T-cell (primary cell): ENCODE results near the gene POLR2L. TPM values are rescaled to one million over a fixed set of nuclear protein-coding genes. Genes with fewer than 3 reads are reported as not detected.

Source experiments
- ATAC-seq, 4 experiments: fragments of 200-7000 bp in 3 of 4; fragments of 150-1000 bp in 1 of 4; cut with Tn5 transposase; replicated peaks in 1 of 4; 1 replicate in 3 of 4; 2 replicates in 1 of 4; pipeline ENCODE4 v1.10.0; 2021; ENCODE audit warnings: moderate library complexity in 3 of 4, mild to moderate bottlenecking in 2 of 4, moderate number of reproducible peaks in 1 of 4
- CTCF ChIA-PET, 2 donors: fragments of 300-600 bp; sonication (Branson Sonifier 250); formaldehyde crosslinking; loops; one replicate each; lab custom pipeline; 2022; ENCODE audit warnings: antibody characterized with exemption in 2 of 2; lab: Charles Lee
- POLR2A ChIA-PET, 2 donors: fragments of 300-600 bp; sonication (Branson Sonifier 250); formaldehyde crosslinking; loops; one replicate each; lab custom pipeline; 2022; ENCODE audit warnings: antibody characterized with exemption in 2 of 2; lab: Charles Lee
- DNase-seq, 35 experiments: peaks; one replicate each; pipeline versions ENCODE4 v3.0.0 to v3.0.0-alpha.2; 2013 to 2023
- H3K27ac ChIP-seq: one replicate; pipeline ENCODE4 v1.5.1; 2013; ENCODE audit warnings: low read length
- H3K27me3 ChIP-seq, 2 experiments: replicated peaks in 1 of 2; 1 replicate in 1 of 2; 2 replicates in 1 of 2; pipeline versions ENCODE4 v1.6.1 to v1.7.0; 2013; ENCODE audit warnings: low read length in 1 of 2, mixed read lengths in 1 of 2; ENCODE audit not compliant: control insufficient read depth in 2 of 2, insufficient read depth in 2 of 2; ENCODE audit errors: extremely low read depth in 1 of 2
- H3K36me3 ChIP-seq, 2 donors: 1 replicate in 1 of 2; 2 replicates in 1 of 2; pipeline versions ENCODE4 v1.6.1 to v1.7.0; 2013; ENCODE audit warnings: low read length in 1 of 2; ENCODE audit not compliant: control insufficient read depth in 2 of 2, insufficient read depth in 1 of 2; ENCODE audit errors: extremely low read depth in 1 of 2
- H3K4me1 ChIP-seq, 2 experiments: 1 replicate in 1 of 2; 2 replicates in 1 of 2; pipeline versions ENCODE4 v1.6.1 to v1.7.0; 2013; ENCODE audit warnings: low read length in 2 of 2, mixed read lengths in 1 of 2; ENCODE audit not compliant: insufficient read depth in 2 of 2, control insufficient read depth in 1 of 2; ENCODE audit errors: extremely low read depth in 1 of 2
- H3K4me3 ChIP-seq, 2 donors: 1 replicate in 1 of 2; 2 replicates in 1 of 2; pipeline versions ENCODE4 v1.5.1 to v1.7.0; 2013; ENCODE audit warnings: mild to moderate bottlenecking in 2 of 2, low read length in 1 of 2, moderate library complexity in 1 of 2; ENCODE audit not compliant: control insufficient read depth in 1 of 2; ENCODE audit errors: extremely low read depth in 1 of 2
- H3K9me3 ChIP-seq: 2 replicates; pipeline ENCODE4 v1.7.0; 2013
- H3K27ac Mint-ChIP-seq, 2 donors: one replicate each; pipeline ENCODE4 v1.8.0; 2020 to 2021; ENCODE audit warnings: mild to moderate bottlenecking in 2 of 2, mixed read lengths in 2 of 2
- H3K27me3 Mint-ChIP-seq, 2 donors: one replicate each; pipeline ENCODE4 v1.8.0; 2021 to 2022; ENCODE audit warnings: mixed read lengths in 2 of 2
- H3K36me3 Mint-ChIP-seq: one replicate; pipeline ENCODE4 v1.8.0; 2021; ENCODE audit warnings: mixed read lengths
- H3K4me1 Mint-ChIP-seq, 3 donors: one replicate each; pipeline ENCODE4 v1.8.0; 2020 to 2022; ENCODE audit warnings: mixed read lengths in 3 of 3, mild to moderate bottlenecking in 1 of 3
- H3K4me3 Mint-ChIP-seq, 3 donors: one replicate each; pipeline ENCODE4 v1.8.0; 2020 to 2022; ENCODE audit warnings: mild to moderate bottlenecking in 3 of 3, mixed read lengths in 3 of 3, moderate library complexity in 3 of 3
- H3K9me3 Mint-ChIP-seq, 3 donors: one replicate each; pipeline ENCODE4 v1.8.0; 2020 to 2022; ENCODE audit warnings: mixed read lengths in 3 of 3
- WGBS: methylation state at CpG from one replicate; pipeline ENCODE4 v1.1.5; 2013; ENCODE audit warnings: missing lambda C conversion rate; ENCODE audit not compliant: insufficient coverage; 5-methylcytosine and 5-hydroxymethylcytosine counted together
- total RNA-seq, 35 experiments: library from RNA in 6 of 35; stranded (reverse) in 6 of 35; fragments of 120-200 nt in 1 of 35; gene quantifications; one replicate each; pipeline versions ENCODE4 v1.2.1 to v1.2.4 and lab custom pipeline; 2013 to 2026

Gene POLR2L
- total RNA-seq, 5 donors from 2014 or later (not counting 1 experiment from before 2014, with no cell fraction given), result 34.2 to 73.9 (median 68.7) TPM

DNA sequence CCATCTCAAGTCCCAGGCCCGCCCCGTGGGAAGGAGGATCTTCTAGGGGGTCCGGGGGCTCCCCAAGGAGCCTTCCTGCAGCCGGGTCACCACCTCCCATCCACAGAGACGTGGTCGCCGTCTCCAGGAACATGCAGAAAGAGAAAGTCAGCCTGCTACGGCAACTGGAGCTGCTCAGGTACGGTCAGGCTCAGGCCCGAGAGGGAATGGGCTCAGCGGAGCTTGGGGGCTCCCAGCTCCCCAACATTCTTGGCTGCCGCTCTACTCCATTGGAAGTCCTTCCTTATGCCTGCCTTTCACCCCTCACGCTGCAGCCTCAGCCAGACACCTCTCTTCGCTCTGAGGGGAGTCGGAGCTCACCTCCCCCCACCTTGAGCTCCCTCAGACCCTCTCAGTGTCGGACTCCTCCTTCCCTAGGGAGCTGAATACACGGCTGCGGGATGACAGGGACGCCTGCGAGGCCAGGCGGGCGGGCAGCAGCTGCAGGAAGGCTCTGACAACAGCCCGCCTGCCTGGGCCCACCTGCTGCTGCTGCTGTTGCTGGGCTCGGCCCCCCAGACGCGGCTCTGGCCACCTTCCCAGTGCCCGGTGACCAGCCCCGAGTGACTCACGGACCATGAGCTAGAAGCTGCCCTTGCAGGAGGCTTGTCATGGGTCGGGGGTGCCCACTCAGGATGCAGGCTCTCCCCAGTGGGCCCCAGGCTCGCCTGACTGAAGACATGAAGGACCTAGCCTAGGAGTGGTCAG is 11.0 kb downstream of the POLR2L start:
- H3K9me3 Mint-ChIP-seq, result no peaks in the 10 kb centered on the region
- H3K9me3 ChIP-seq, result no peaks in the 10 kb centered on the region
- peaks cover 9 to 37% of the 10 kb centered on the region in 2 donors for H3K27me3 Mint-ChIP-seq
- ATAC-seq, result no peak
- peak overlapping the region in 1 of 2 donors; percentile 51 for H3K4me3 ChIP-seq
- DNase-seq, result no peak
- H3K27ac ChIP-seq, result no peak overlapping the region
- ChIA-PET CTCF (no interaction called here), POLR2A (interaction anchor here in 1 of 2 donors (0.5 kb wide), 1 partner anchor 143 kb away, joined by 4 read pairs; no protein-coding TSS in a partner anchor)
- H3K4me1 ChIP-seq, result peaks cover 22 to 84% of the 10 kb centered on the region in 2 experiments
- 70% methylated on average over 31 of the region's 31 CpGs for WGBS
- H3K36me3 ChIP-seq, result no peaks in the 10 kb centered on the region
- peak overlapping the region; percentile 25 to 78 (median 55) for H3K4me3 Mint-ChIP-seq
- peak overlapping the region in 1 of 2 donors; percentile 31 for H3K27ac Mint-ChIP-seq
- no peaks in the 10 kb centered on the region for H3K36me3 Mint-ChIP-seq
- peaks cover 0 to 76% of the 10 kb centered on the region in 2 experiments for H3K27me3 ChIP-seq
- peaks cover 23 to 50% (median 34%) of the 10 kb centered on the region in 3 donors for H3K4me1 Mint-ChIP-seq

DNA sequence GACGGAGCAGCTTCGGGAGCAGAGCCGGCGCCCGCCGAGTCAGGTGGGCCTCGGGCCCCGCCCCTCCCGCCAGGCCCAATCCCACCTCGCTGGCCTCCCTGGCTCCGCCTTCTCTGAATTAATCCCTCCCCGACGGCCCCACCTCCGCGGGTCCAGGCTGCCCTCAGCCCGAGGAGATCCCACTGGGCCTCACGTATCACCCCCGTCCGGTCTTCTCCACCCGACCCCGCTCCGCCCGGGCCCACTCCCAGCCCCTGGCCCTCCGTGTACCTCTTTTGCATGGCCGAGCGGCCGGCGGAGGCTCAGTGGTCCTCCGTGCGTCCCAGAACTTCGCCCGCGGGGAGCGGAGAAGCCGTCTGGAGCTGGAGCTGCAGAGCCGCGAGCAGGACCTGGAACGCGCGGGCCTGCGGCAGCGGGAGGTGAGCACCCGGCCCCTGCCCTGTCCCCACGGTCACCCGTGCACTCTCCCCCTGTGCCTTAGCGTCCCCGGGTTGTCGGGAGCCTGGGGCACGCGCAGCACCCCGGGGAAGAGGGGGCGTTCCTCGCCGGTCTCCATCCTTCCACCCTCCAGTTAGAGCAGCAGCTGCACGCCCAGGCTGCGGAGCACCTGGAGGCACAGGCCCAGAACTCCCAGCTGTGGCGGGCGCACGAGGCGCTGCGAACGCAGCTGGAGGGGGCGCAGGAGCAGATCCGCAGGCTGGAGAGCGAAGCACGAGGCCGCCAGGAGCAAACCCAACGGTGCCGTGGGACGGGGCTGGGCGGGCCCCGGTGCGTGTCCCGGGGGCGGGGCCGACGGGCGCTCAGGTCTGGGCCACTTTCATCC is 11.8 kb downstream of the POLR2L start:
- no peaks in the 10 kb centered on the region for H3K9me3 Mint-ChIP-seq
- CTCF ChIA-PET, result no interaction called here

DNA sequence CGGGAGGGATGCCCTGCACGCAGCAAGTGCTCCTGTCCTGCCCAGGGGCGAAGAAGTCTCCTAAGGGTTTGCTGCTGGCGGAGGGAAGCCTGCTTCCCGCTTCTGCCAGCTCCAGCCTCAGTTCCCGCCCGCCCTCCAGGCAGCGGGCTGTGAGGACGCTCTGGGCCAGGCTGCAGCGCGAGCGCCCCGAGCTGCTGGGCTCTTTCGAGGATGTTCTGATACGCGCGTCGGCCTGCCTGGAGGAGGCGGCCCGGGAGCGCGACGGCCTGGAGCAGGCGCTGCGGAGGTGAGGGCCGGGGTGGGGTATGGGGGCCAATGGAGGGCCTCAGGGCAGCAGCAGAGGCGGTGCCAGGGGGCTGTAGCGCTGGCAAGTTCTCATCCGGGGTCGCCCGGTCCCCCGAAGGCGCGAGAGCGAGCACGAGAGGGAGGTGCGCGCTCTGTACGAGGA is 12.5 kb downstream of the POLR2L start:
- Mint-ChIP-seq H3K4me3 (peak overlapping the region; percentile 34 to 78 (median 44)), H3K9me3 (no peaks in the 10 kb centered on the region), H3K27me3 (peaks cover 9 to 37% of the 10 kb centered on the region in 2 donors), H3K27ac (no peak overlapping the region), H3K4me1 (peaks cover 23 to 49% (median 35%) of the 10 kb centered on the region in 3 donors), H3K36me3 (peaks cover 5% of the 10 kb centered on the region)
- WGBS, result 4% methylated on average over 39 of the region's 39 CpGs
- ATAC-seq, result peak; percentile 1 to 3 (median 1)
- CTCF ChIA-PET, result no interaction called here
- Histone ChIP-seq H3K27me3 (peaks cover 0 to 87% of the 10 kb centered on the region in 2 experiments), H3K4me3 (peak overlapping the region; percentile 31 to 63), H3K36me3 (peaks cover 0 to 5% of the 10 kb centered on the region in 2 donors), H3K27ac (no peak overlapping the region), H3K9me3 (no peaks in the 10 kb centered on the region), H3K4me1 (peaks cover 22 to 88% of the 10 kb centered on the region in 2 experiments)
- POLR2A ChIA-PET, result interaction anchor here in 1 of 2 donors (0.6 kb wide), 1 partner anchor 19 kb away, joined by 5 read pairs; no protein-coding TSS in a partner anchor
- DNase-seq, result no peak

More for the DNA sequence above, 11.8 kb downstream of the POLR2L start:
- Histone ChIP-seq H3K4me1 (peaks cover 22 to 88% of the 10 kb centered on the region in 2 experiments), H3K27ac (no peak overlapping the region), H3K36me3 (no peaks in the 10 kb centered on the region), H3K9me3 (no peaks in the 10 kb centered on the region), H3K4me3 (peak overlapping the region; percentile 31 to 63), H3K27me3 (peaks cover 0 to 84% of the 10 kb centered on the region in 2 experiments)
- Mint-ChIP-seq H3K36me3 (no peaks in the 10 kb centered on the region), H3K27ac (no peak overlapping the region), H3K27me3 (peaks cover 9 to 37% of the 10 kb centered on the region in 2 donors), H3K4me1 (peaks cover 23 to 51% (median 35%) of the 10 kb centered on the region in 3 donors), H3K4me3 (peak overlapping the region; percentile 37 to 78 (median 44))
- 2% methylated on average over 70 of the region's 78 CpGs for WGBS
- POLR2A ChIA-PET, result interaction anchor here in 1 of 2 donors (0.5 kb wide), 1 partner anchor 144 kb away, joined by 4 read pairs; no protein-coding TSS in a partner anchor
- peak in 24 of 35 experiments; percentile 23 to 72 (median 45) for DNase-seq
- ATAC-seq, result peak; percentile 48 to 52 (median 49)

DNA sequence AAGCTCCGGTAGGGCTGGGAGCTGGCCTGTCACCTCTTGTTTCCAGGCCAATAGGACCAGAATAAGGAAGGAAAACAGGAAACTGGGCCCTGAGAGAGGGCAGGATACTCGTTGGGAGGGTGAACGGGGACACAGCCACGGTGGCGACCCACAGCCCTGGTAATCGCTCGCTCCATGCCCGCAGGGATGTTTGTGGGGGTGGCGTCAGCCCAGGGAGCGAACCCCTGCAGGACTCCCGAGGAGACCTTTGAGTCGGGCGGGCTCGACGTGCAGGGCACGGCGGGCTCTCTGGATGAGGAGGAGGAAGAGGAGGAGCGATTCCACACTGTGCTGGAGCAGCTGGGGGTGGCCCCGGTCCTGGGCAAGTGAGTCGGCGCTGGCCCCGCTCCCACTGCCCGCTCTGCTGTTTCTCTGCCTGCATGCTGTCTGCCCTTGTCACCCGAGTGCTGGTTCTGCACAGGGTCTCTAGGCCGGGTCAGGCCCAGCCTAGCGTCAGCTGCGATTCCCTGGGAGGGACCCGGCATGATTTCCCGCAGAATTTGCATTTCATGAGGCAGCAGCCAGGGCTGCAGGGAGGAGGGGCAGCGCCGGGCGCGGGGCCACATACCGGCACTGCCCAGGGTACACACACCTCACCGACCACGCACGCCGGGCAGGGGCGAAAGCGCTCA is 13.0 kb downstream of the POLR2L start:
- ATAC-seq, result no peak
- Histone ChIP-seq H3K4me3 (peak overlapping the region in 1 of 2 donors; percentile 63), H3K36me3 (peaks cover 5 to 8% of the 10 kb centered on the region in 2 donors), H3K27me3 (peaks cover 0 to 81% of the 10 kb centered on the region in 2 experiments), H3K4me1 (peaks cover 22 to 82% of the 10 kb centered on the region in 2 experiments), H3K27ac (no peak overlapping the region), H3K9me3 (no peaks in the 10 kb centered on the region)
- WGBS, result 14% methylated on average over 38 of the region's 40 CpGs
- peaks cover 7% of the 10 kb centered on the region for H3K36me3 Mint-ChIP-seq
- peak overlapping the region in 1 of 3 donors; percentile 78 for H3K4me3 Mint-ChIP-seq
- POLR2A ChIA-PET, result interaction anchor here in 1 of 2 donors (0.6 kb wide), 1 partner anchor 18 kb away, joined by 5 read pairs; no protein-coding TSS in a partner anchor
- peaks cover 9 to 37% of the 10 kb centered on the region in 2 donors for H3K27me3 Mint-ChIP-seq
- H3K4me1 Mint-ChIP-seq, result peaks cover 23 to 48% (median 35%) of the 10 kb centered on the region in 3 donors
- CTCF ChIA-PET, result no interaction called here
- no peaks in the 10 kb centered on the region for H3K9me3 Mint-ChIP-seq
- DNase-seq, result no peak
- no peak overlapping the region for H3K27ac Mint-ChIP-seq

DNA sequence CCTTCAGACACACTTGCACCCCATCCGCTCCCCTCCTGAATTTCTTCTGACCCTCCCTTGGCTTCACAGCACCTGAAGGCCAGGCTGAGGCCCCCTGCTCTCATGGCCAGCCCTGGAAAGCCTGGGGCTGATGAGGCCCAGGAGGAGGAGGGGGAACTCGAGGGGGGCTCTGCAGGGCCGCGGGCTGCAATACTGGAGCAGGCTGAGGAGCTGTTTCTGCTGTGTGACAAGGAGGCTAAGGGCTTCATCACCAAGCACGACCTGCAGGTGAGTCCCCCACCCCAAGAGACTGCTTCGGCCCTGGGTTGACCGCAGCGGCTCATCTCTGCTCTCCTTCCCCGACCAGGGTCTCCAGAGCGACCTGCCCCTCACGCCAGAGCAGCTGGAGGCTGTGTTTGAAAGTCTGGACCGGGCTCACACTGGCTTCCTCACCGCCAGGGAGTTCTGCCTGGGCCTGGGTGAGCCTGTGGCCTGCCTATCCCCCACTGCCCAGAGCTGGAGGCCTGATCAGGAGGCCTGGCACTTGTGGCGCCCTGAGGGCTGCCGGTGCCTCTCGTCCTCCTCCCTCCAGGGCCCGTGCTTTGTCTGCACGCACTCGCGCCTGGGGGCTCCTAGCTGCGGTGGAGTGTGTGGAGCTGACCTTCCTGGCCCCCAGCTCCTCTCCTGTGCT is 13.7 kb downstream of the POLR2L start:
- no peak overlapping the region for H3K27ac ChIP-seq
- POLR2A ChIA-PET, result no interaction called here
- peak overlapping the region in 1 of 2 donors; percentile 63 for H3K4me3 ChIP-seq
- ATAC-seq (no peak), DNase-seq (no peak)
- Mint-ChIP-seq H3K4me3 (peak overlapping the region; percentile 55 to 78 (median 59)), H3K27ac (no peak overlapping the region), H3K36me3 (peaks cover 7% of the 10 kb centered on the region), H3K9me3 (no peaks in the 10 kb centered on the region), H3K4me1 (peaks cover 23 to 41% (median 30%) of the 10 kb centered on the region in 3 donors), H3K27me3 (peaks cover 9 to 37% of the 10 kb centered on the region in 2 donors)
- WGBS, result 80% methylated on average over 14 of the region's 21 CpGs
- peaks cover 7 to 14% of the 10 kb centered on the region in 2 donors for H3K36me3 ChIP-seq
- H3K4me1 ChIP-seq, result peaks cover 22 to 76% of the 10 kb centered on the region in 2 experiments
- H3K9me3 ChIP-seq, result no peaks in the 10 kb centered on the region
- CTCF ChIA-PET, result no interaction called here
- peaks cover 0 to 76% of the 10 kb centered on the region in 2 experiments for H3K27me3 ChIP-seq
